Measurements from ENCODE around the gene KRT83.

DNA sequence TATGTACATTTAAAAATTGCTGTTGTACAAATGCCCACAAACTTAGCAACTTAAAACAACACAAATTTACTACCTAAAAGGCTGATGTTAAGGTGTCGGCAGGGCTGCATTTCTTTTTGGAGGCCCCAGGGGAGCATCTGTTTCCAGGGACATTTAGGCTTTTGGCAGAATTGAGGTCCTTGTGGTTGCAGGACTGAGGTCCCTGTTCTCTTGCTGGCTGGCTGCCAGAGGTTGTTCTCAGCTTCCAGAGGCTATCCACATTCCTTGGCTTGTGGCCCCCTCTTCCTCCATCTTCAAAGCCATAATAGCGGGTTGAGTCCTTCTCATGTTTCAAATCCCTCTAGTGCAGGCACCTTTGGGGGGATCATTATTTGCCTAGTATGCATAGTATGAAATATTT is 22.4 kb upstream of the KRT83 start:
- no peak for TF ChIP-seq EZH2 (IDR thresholded peaks at IDR 0.05)
- TF ChIP-seq POLR2AphosphoS5 (IDR thresholded peaks at IDR 0.05; ENCODE audit: borderline replicate concordance, low read depth, low read length), result no peak
- no peak for TF ChIP-seq FOXP2 (optimal IDR thresholded peaks at IDR 0.05; ENCODE audit: control extremely low read depth, extremely low read length, insufficient read depth)
